ENCODE measurements around the gene PLXNA3.

PLXNA3 gene

GRCh38 chrX:154506483-154507332 is 48.6 kb downstream of the PLXNA3 start:
- no peak for DNase-seq

GRCh38 chrX:154507673-154508383 is 49.7 kb downstream of the PLXNA3 start:
- DNase-seq: no peak

GRCh38 chrX:154508384-154508745 is 50.3 kb downstream of the PLXNA3 start:
- DNase-seq: no peak

GRCh38 chrX:154509455-154509854 is 51.4 kb downstream of the PLXNA3 start:
- no peak for DNase-seq

- DNase-seq: no peak
Measured at GRCh38 chrX:154511761-154512160, 53.7 kb downstream of the PLXNA3 start.

- DNase-seq: no peak
Measured at GRCh38 chrX:154512879-154513553, 54.9 kb downstream of the PLXNA3 start.

DNA sequence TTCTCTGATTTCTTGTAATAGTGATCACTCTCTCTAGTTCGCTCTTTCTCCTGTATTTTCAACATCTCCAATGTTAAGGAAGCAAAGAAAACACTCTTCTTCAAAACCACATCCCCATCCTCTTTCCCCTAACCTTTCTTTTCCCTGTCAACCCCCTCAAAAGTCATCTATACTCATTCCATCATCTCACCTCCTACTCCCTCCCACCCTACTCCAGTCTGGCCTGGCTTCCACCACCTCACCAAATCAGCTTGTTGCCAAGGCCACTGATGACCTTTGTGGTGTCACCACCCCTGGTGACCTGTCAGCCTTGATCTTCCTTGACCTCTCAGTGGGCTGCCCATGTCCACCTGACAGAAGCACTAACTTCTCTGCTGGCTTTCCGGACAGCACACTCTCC is 55.6 kb downstream of the PLXNA3 start:
- DNase-seq: no peak

GRCh38 chrX:154515090-154515965 is 57.2 kb downstream of the PLXNA3 start:
- no peak for DNase-seq

DNA sequence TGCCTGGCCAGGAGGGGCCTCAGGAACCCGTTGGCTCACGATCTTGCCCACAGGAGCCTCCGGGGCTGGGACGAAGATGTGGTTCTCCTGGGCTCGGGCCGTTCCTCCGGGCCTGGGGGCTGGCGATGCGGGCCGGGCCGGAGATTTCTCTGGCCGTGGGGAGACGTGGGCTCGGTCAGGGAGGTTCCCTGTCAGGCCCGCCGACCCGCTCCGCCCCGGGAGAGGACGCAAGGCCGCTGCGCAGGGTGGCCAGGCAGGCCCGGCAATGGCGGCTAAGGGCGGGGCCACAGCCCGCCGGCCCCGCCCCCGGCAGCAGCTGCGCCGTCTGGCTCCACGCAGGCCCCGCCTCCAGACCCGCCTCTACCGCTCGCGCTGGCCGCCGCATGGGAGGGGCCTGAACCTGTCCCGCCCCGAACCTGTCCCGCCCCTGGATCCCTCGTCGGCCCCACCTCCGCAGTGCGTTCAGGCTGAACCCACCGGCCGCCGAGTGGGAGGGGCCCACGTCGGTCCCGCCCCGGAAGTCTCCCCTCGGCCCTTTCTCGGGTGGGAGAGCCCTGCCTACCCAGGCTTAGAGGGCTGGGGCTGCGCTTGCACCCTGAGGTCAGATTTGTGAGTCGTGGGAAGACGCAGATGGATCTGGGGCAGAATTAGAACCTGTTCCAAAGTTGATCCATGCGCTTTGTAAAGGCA is 58.0 kb downstream of the PLXNA3 start, which contains the start of gene FAM3A:
FAM3A (minus strand) TSS at position 267 of the 690 bp plus-strand sequence. CDS start 460 bp downstream, outside the sequence.
- peak; percentile 96 for DNase-seq

DNA sequence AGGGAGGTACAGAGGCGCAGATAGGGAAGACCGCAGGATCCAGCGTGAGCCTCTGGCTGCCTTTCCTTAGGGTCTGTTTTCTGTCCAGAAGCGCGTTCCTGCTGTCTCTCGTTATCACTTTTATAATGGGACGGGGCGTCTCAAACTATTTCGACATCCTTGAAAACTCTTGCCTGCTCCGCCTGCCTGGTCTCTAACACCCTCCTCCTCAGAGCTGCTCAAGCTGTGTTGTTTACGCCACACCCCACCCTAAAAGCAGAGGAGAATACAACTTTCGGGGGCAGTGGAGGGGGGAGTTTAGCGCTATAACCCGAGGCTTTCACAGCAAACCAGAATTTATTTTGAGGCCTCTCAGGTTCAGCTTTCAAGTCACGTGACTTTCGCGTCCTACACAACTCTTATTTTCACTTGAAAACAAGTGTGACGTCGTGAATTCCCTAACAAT is 58.6 kb downstream of the PLXNA3 start:
- DNase-seq: no peak

- no peak for DNase-seq
Measured at GRCh38 chrX:154517101-154517781, 59.2 kb downstream of the PLXNA3 start.

DNA sequence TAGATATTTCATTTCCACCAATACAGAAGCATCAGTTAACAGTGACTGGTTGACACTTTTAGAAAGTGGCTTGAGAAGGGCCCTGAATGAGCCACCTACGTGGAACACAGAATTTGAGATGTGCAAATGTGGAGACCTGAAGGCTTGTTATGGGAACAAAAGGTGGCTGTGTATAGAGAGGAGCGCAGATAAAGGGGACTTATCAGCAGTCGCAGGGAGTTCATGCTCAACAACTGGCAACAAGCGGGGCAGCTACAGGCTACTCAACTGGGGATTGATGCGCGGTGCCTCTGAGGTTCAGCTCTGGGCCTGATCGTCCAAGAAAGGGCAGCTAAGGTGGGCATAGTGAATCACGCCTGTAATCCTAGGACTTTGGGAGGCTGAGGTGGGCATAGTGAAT is 61.3 kb downstream of the PLXNA3 start:
- no peak for DNase-seq

GRCh38 chrX:154525606-154526490 is 67.8 kb downstream of the PLXNA3 start:
- DNase-seq: no peak

- peak; percentile 84 for DNase-seq
Measured at GRCh38 chrX:154526901-154527675, 69.0 kb downstream of the PLXNA3 start.

Measured in activated effector memory CD4-positive, alpha-beta T cell treated with anti-CD3 and anti-CD28 coated beads, Interleukin-2, amount 50 U/mL, for 16 hours (primary cell).